Hepatocyte (in vitro differentiated cells): ENCODE results near the gene SNRPB.

ENCODE experiments used
- EZH2 ChIP-seq: fragments of 200-600 bp; sonication (generic); IDR thresholded peaks from 2 replicates; pipeline ENCODE4 v1.6.1; 2016; ENCODE audit warnings: antibody characterized with exemption, mild to moderate bottlenecking, borderline replicate concordance
- EZH2phosphoT487 ChIP-seq: fragments of 200-600 bp; sonication (generic); IDR thresholded peaks from one replicate; pipeline ENCODE4 v1.6.1; 2018; ENCODE audit warnings: antibody characterized with exemption, mild to moderate bottlenecking, low read depth, moderate library complexity; ENCODE audit not compliant: unreplicated experiment, severe bottlenecking
- TF ChIP-seq, protein P1 (sequence below): fragments of 200-600 bp; sonication (generic); IDR thresholded peaks from 2 replicates; pipeline ENCODE4 v1.5.1; 2016; ENCODE audit warnings: antibody characterized with exemption, mild to moderate bottlenecking; ENCODE audit not compliant: poor library complexity

DNA sequence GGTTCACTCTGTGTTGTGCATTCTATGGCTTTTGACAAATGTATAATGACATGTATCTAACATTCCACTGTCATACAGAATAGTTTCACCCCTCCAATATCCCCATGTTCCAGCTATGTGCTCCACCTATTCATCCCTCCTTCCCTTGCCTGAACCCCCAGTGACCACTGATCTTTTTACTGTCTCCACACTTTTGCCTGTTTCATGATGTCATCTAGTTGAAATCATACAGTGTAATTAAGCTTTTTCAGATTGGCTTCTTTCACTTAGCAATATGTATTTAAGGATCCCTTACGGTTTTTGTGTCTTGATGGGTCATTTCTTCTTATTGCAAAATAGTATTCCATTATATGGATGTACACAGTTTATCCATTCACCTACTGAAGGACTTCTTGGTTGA lies 50.1 kb downstream of the SNRPB start:
- TF ChIP-seq EZH2 = no peak
- TF ChIP-seq, protein P1, sequence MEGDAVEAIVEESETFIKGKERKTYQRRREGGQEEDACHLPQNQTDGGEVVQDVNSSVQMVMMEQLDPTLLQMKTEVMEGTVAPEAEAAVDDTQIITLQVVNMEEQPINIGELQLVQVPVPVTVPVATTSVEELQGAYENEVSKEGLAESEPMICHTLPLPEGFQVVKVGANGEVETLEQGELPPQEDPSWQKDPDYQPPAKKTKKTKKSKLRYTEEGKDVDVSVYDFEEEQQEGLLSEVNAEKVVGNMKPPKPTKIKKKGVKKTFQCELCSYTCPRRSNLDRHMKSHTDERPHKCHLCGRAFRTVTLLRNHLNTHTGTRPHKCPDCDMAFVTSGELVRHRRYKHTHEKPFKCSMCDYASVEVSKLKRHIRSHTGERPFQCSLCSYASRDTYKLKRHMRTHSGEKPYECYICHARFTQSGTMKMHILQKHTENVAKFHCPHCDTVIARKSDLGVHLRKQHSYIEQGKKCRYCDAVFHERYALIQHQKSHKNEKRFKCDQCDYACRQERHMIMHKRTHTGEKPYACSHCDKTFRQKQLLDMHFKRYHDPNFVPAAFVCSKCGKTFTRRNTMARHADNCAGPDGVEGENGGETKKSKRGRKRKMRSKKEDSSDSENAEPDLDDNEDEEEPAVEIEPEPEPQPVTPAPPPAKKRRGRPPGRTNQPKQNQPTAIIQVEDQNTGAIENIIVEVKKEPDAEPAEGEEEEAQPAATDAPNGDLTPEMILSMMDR = no peak
- no peak for TF ChIP-seq EZH2phosphoT487
